NCI-H2196 (cell line): ENCODE measurements around the gene SYMPK.
A peak's percentile ranks its signal among the peaks of the same experiment; 100 is the strongest.

Experiments
- DNase-seq: peaks from one replicate; lab custom pipeline; 2025; ENCODE audit not compliant: unreplicated experiment; lab: John Stamatoyannopoulos, UW

The SYMPK gene

DNA sequence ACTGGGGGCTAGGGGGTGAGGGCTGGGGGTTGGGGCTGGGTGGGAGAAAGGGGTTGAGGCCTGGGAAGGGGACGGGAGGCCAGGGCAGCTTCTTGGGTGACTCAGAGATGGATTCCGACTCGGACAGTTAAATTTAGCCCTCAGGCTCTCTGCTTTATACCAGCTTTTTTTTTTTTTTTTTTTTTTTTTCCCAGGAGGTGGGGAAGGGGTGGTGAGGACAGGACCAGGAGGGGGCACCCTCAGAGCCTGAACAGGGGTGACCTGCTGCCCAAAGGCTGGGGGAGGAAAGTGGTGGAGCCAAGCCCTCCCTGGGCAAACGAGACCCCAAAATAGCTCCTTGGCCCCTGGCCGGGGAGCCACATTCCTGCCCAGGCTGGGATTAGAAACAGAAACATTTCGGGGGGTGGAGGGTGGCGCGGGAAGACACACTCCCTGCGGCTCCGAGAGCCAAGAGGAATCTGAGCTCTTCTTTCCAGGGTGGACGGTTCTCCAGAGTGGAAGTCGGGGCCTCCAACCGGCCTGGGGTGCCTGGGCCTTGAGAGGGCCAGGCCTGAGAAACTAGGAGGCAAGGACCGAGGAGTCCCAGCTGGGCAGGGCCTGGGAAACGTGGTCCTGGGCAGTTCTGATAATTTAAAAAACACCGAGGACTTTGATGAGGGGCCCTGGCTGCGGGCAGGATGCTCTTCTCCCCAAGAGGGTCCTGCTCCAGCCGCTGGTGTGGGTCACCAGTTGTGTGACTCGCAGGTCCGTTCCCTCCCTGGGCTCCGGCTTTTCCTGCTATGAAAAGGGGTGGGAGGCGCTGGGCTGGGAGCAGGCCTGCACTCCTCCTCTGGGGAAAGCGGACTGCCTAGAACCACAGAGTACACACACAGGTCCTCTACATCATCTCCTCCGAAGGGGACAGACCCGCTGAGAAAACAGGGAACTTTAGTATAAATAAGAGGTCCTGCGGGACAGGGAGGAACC lies 79.8 kb downstream of the SYMPK start:
- no peak for DNase-seq

DNA sequence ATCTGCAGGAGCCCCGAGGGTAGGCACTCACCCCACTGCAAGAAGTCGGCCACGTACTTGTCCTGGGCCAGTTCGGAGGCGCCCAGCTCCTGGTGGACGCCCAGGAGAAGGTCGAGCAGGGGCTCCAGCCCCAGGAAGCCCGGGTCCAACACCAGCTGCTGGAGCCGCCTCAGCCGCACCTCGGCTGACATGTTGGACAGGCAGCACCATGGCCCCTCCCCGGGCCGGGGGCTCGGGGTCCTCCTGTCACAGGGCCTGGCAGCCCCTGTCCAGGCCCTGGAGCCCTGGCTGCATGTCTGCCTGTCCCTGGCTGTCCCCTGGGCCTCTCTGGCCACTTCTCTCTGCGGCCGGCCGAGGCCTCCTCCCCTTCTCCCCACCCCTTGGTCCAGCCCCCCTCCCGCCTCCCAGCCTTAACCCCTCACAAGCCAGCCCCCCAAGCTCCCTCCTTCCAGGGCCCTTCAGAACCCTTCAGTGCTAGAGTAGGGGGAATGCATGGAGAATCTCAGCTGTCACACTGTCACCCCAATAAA lies 80.7 kb downstream of the SYMPK start, which contains the start of gene DMPK:
DMPK (minus strand) TSS at position 329 of the 530 bp plus-strand sequence; CDS start at position 191, 138 bp downstream.
- DNase-seq: no peak

DNA sequence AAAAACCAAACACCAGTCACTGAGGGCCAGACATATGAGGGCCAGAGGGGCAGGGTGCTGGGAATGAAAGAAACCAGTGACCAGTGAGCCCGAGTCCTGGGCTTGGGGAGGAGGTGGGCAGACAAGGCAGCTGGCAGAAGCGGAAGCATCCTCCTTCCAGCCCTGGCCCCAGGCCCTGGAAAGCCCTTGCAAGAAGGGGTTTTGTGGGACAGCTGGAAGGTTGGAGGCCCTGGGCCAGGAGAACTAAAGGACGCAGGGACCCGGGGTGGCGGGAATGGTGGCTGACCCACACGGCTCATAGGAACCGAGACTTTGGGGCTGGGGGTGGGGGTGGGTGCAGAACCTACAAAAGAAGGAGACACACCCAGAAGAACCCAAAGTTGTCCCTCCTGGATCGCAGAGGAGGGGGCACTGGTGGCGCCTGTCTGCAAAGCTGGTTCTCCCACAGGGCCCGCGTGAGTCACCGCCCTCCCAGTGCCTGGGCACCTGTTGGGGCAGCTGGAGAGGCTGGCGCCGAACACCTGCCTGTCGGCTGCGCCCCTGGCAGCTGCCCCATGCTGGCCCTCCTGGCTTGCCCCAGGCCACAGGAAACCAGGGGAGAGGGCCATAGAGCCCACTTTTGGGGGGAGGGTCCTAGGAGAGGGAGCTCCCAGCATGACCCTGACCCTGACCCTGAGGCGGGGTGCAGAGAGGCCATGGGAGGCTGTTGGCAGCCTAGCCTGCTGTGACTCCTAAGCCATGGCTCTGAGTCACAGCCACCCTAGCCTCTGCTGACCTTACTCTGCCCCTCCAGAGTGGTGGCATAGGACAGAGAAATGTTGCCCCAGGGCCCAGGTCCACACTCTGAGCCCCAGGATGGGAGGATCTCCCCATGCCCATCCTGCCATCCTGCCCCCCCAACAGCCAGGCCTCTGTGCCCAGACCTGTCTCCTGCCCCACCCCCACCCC lies 81.5 kb downstream of the SYMPK start:
- peak; percentile 78 for DNase-seq

DNA sequence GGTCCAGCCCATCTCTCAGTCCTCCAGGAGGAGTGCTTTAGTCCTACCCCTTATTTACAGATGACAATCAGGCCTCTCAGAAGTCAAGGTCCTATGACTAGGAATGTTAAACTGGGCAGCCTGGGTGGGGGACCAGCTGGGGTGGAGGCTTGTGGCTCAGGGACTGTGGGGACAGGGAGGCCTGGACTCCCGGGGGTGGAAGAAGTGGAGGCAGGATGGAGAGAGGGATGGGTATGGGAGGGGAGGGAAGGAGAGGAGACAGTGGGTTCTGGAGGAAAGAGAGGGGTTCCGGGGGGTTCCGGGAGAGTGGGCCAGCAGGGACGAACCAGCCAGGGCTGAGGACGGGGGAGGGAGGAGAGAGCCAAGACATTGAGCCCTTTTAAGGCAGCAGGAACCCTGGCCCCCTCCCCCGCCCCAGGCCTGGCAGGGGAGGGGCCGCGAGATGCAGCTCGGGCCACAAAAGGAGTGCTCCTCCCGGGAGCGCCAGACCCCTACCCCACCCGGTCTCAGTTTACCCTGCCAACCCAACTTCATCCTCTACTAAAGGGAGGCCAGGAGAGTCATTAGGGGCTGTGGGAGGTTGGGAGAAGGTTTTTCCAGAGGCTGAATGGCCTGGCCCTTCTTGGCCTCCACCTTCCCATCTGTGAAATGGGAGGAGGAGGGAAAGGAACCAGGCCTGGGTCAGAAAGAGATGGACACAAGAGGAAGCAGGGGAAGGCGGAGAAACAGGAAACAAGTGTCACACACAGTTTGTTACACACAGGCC lies 82.3 kb downstream of the SYMPK start:
- no peak for DNase-seq

DNA sequence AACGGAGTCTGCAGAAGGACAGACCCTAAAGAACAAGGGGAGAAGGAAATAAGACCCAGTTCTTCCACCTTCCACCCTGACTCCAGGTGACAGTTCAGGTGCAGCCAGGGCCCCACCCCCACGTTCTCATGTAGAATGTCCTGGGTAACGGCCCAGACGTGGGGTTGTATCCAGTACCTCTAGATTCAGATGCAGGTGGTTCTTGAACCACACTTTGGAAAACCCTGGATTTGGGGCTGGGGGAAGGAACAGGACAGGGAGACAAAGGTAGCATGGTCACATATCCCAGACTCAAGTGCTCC lies 82.8 kb downstream of the SYMPK start:
- DNase-seq: peak; percentile 33

- DNase-seq: peak; percentile 89
Measured at GRCh38 chr19:45779231-45780145, 83.5 kb downstream of the SYMPK start.

DNA sequence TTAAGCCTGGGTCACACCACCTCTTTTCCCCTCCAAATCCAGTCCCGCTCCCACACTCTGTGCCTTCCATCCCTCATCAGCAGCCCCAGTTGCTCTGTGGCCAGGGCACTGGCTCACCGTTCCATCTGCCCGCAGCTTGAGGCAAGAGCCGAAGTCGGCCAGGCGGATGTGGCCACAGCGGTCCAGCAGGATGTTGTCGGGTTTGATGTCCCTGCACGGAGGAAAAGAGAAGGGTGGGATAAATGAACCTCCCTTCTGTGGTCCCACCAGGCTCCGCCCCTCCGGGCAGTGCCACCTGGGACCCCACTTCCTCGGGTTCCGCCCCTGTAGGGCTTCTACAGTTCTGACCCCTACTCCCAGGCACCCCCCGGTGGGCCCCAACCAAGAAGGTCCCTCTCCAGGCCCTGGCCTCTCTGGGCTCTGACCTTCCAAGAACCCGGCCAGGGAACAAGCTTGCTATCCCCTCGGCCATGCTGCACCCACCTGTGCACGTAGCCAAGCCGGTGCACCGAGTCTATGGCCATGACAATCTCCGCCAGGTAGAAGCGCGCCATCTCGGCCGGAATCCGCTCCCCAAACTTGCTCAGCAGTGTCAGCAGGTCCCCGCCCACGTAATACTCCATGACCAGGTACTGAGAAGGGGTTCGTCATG lies 84.8 kb downstream of the SYMPK start:
- DNase-seq: no peak

DNA sequence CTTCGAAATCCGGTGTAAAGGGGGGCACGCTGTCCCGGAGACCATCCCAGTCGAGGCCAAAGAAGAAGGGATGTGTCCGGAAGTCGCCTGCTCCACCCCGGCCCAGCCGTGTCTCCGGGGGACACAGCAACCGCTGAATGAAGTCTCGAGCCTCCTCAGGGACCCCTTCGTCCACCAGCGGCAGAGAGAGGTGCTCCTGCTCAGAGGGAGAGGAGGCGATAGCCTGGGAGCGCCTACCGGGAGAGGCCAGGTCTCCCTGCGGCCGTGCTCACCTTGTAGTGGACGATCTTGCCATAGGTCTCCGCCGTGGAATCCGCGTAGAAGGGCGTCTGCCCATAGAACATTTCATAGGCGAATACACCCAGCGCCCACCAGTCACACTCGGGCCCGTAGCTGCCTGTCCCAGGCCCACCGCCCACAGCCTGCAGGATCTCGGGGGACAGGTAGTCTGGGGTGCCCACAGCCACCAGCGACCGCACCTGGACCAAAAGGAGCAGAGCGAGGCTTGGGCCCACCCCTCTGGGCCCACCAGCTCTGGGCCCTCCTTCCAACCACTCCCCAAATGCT lies 85.5 kb downstream of the SYMPK start:
- DNase-seq: no peak

DNA sequence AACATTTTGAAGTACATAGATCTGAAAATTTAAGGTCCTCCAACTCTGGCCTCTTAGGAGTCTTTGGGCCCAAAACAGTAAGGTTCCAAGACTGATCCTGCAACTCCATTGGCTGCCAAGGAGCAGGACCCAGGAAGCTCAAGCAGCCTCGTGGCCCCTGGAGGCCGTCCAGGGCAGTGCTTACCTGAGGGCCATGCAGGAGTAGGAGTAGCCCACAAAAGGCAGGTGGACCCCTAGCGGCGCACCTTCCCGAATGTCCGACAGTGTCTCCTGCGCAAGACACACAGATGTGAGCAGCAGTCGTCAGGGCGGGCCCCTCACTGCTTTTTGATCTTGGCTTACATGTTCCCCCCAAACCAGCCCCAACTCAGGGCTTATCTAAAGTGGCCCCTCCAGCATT lies 88.2 kb downstream of the SYMPK start:
- no peak for DNase-seq

GRCh38 chr19:45773384-45773783 lies 89.6 kb downstream of the SYMPK start:
- DNase-seq: peak; percentile 38

GRCh38 chr19:45772912-45773311 lies 90.0 kb downstream of the SYMPK start:
- DNase-seq: no peak

GRCh38 chr19:45772130-45772840 lies 90.7 kb downstream of the SYMPK start:
- DNase-seq: no peak

DNA sequence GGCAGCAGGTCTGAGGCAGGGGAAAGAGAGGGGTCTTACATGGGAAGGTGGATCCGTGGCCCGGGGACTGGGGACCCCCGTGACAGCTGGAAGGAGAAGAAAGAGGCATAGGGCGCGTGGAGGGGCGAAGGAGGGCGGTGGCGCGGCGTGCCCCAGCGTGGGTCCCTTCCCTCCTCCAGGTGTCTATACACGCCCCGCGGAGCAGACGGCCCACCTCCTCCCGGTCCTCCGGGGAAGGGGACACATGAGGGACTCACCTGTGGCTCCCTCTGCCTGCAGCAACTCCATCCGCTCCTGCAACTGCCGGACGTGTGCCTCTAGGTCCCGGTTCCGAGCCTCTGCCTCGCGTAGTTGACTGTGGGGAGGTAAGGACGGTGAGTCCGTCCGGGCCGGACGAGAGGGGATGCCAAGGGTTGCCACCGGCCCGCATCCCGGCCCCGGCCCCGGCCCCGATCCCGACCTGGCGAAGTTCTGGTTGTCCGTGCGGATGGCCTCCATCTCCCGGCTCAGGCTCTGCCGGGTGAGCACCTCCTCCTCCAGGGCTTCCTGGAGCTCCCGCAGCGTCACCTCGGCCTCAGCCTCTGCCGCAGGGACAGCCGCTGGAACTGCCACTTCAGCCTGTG lies 91.5 kb downstream of the SYMPK start:
- DNase-seq: no peak

DNA sequence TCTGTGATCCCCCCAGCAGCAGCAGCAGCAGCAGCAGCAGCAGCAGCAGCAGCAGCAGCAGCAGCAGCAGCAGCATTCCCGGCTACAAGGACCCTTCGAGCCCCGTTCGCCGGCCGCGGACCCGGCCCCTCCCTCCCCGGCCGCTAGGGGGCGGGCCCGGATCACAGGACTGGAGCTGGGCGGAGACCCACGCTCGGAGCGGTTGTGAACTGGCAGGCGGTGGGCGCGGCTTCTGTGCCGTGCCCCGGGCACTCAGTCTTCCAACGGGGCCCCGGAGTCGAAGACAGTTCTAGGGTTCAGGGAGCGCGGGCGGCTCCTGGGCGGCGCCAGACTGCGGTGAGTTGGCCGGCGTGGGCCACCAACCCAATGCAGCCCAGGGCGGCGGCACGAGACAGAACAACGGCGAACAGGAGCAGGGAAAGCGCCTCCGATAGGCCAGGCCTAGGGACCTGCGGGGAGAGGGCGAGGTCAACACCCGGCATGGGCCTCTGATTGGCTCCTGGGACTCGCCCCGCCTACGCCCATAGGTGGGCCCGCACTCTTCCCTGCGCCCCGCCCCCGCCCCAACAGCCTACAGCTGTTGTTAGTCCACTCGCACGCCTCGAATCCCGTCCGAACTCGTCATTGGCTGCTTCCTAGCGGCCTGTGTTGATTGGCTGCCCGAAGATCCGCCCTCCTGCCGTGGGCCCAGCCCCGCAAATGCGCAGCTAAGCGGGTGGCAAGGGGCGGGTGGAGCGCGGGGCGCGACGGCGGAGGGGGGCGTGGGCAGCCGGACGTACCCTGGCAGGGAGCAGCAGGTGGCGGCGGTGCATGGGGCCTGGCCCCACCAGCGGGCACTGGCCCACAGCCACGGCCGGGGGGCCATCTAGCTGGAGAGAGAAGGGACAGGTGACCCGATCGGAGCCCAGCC lies 92.5 kb downstream of the SYMPK start:
- DNase-seq: peak; percentile 98

DNA sequence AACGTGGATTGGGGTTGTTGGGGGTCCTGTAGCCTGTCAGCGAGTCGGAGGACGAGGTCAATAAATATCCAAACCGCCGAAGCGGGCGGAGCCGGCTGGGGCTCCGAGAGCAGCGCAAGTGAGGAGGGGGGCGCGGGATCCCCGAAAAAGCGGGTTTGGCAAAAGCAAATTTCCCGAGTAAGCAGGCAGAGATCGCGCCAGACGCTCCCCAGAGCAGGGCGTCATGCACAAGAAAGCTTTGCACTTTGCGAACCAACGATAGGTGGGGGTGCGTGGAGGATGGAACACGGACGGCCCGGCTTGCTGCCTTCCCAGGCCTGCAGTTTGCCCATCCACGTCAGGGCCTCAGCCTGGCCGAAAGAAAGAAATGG lies 93.1 kb downstream of the SYMPK start:
- peak; percentile 56 for DNase-seq

- DNase-seq: peak; percentile 98
Measured at GRCh38 chr19:45768984-45769782, 93.8 kb downstream of the SYMPK start, which contains the start of gene SIX5. TSS of gene SIX5 (minus strand) at chr19:45769252. CDS start at chr19:45768844, 408 bp downstream.
